Pancreas (tissue), 10 donors: ENCODE results near the gene SBF2. TPM values are rescaled to one million over a fixed set of nuclear protein-coding genes. Genes with fewer than 3 reads are reported as not detected.

ENCODE experiments used
- ATAC-seq, 4 donors: fragments of 200-7000 bp; cut with Tn5 transposase; one replicate each; pipeline versions ENCODE4 v1.8.0 to v1.9.1; 2020; ENCODE audit warnings: mild to moderate bottlenecking in 4 of 4, moderate library complexity in 4 of 4
- DNase-seq, 6 donors: peaks; one replicate each; pipeline ENCODE4 v3.0.0-alpha.2; 2020
- FAIRE-seq: peaks from 2 replicates; lab custom pipeline; 2012; peaks lifted over from hg19 to GRCh38; lab: Jason Lieb, UNC
- H3K27ac ChIP-seq, 4 donors: fragments of 200-600 bp; sonication (generic); 1 replicate in 3 of 4; 2 replicates in 1 of 4; pipeline versions ENCODE4 v1.5.0 to v1.8.0; 2020
- H3K27me3 ChIP-seq, 4 donors: fragments of 200-600 bp; one replicate each; pipeline ENCODE4 v1.8.0; 2021
- H3K36me3 ChIP-seq, 3 donors: fragments of 200-600 bp; sonication (generic) in 1 of 3; one replicate each; pipeline versions ENCODE4 v1.5.0 to v1.8.0; 2020 to 2021
- H3K4me1 ChIP-seq, 3 donors: fragments of 200-600 bp; one replicate each; pipeline ENCODE4 v1.8.0; 2021
- H3K4me3 ChIP-seq, 4 donors: fragments of 200-600 bp; sonication (generic) in 2 of 4; one replicate each; pipeline versions ENCODE4 v1.5.0 to v1.8.0; 2020 to 2021
- H3K9me3 ChIP-seq, 4 donors: fragments of 200-600 bp; one replicate each; pipeline ENCODE4 v1.8.0; 2021
- CTCF ChIP-seq, 4 donors: fragments of 200-600 bp; sonication (generic) in 3 of 4; IDR thresholded peaks; one replicate each; pipeline versions ENCODE4 v1.5.0 to v1.8.0; 2021; ENCODE audit warnings: antibody characterized with exemption in 4 of 4
- WGBS, 2 donors: extraction: QIAGEN DNeasy Blood & Tissue Kit; methylation state at CpG; one replicate each; pipeline ENCODE4 v1.1.7; 2013; 5-methylcytosine and 5-hydroxymethylcytosine counted together
- intact Hi-C, 3 donors: fragments of 100-400 bp; cut with DNase I; formaldehyde crosslinking; loops; one replicate each; pipeline versions ENCODE4 v1.11.1 to v1.14.2; 2022
- polyA plus RNA-seq, 2 donors: library from polyadenylated mRNA; stranded (reverse); fragments of 200-250 nt; gene quantifications; one replicate each; pipeline ENCODE4 v1.2.3, GENCODE V29; 2013
- total RNA-seq, 6 donors: library from RNA; stranded (reverse); fragmentation: NEBNext Ultra II Directional in 4 of 6; extraction: Animal tissue kit (Norgen Biotek cat#: 25700) in 4 of 6; gene quantifications; one replicate each; pipeline versions ENCODE4 v1.2.1 to v1.2.4, GENCODE V29; 2021 to 2023
- donor health status: healthy with polysubstance abuse.
- donor health status: DM: no; HTN: no; CAD: no; lungs with moderate emphysema.
- donor health status: DM: no; HTN: no; CAD: no.
- donor health status: control.
- donor health status: control.
- donor health status: Bipolar disorder and iron deficiency.
- donor health status: DM: yes; HTN: yes; CAD: no.
- donor health status: DM: no; HTN: no; CAD: no.
- donor health status: DM: no; HTN: no; CAD: no.
- donor health status: DM: yes; HTN: yes; CAD: no.

SBF2 gene
- total and polyA plus RNA-seq, 8 donors: 4.6 to 21.8 (median 10.3) TPM

GRCh38 chr11:10067629-10068300 lies 226.3 kb downstream of the SBF2 start:
- Histone ChIP-seq H3K27ac (no peak overlapping the region), H3K9me3 (no peaks in the 10 kb centered on the region), H3K4me1 (no peaks in the 10 kb centered on the region), H3K36me3 (no peaks in the 10 kb centered on the region), H3K4me3 (no peak overlapping the region), H3K27me3 (no peaks in the 10 kb centered on the region)
- no peak for FAIRE-seq
- TF ChIP-seq CTCF (IDR thresholded peaks at IDR 0.05): no peak
- no peak for DNase-seq
- ATAC-seq: no peak
- intact Hi-C loops: no loop called here
- 80 to 86% methylated on average over 3 of the region's 3 CpGs for WGBS, 2 donors

GRCh38 chr11:10066441-10066840 lies 227.6 kb downstream of the SBF2 start:
- Histone ChIP-seq H3K4me3 (no peak overlapping the region), H3K27me3 (no peaks in the 10 kb centered on the region), H3K36me3 (no peaks in the 10 kb centered on the region), H3K4me1 (no peaks in the 10 kb centered on the region), H3K9me3 (no peaks in the 10 kb centered on the region), H3K27ac (no peak overlapping the region)
- WGBS, 2 donors: 46 to 47% methylated on average over 4 of the region's 4 CpGs
- DNase-seq (no peak), FAIRE-seq (peak; percentile 57), ATAC-seq (no peak)
- TF ChIP-seq CTCF (IDR thresholded peaks at IDR 0.05): no peak
- intact Hi-C loops: no loop called here

- TF ChIP-seq CTCF (IDR thresholded peaks at IDR 0.05): no peak
- no peak for DNase-seq
- Histone ChIP-seq H3K4me1 (no peaks in the 10 kb centered on the region), H3K36me3 (no peaks in the 10 kb centered on the region), H3K27me3 (no peaks in the 10 kb centered on the region), H3K27ac (no peak overlapping the region), H3K9me3 (no peaks in the 10 kb centered on the region), H3K4me3 (no peak overlapping the region)
- ATAC-seq: no peak
- FAIRE-seq: peak; percentile 83
- WGBS, 2 donors: 88 to 95% methylated on average over 2 of the region's 2 CpGs
- intact Hi-C loops: no loop called here
Observed at GRCh38 chr11:10064828-10065227, 229.2 kb downstream of the SBF2 start.

- Histone ChIP-seq H3K27ac (no peak overlapping the region), H3K9me3 (no peaks in the 10 kb centered on the region), H3K27me3 (no peaks in the 10 kb centered on the region), H3K4me3 (no peak overlapping the region), H3K36me3 (no peaks in the 10 kb centered on the region), H3K4me1 (no peaks in the 10 kb centered on the region)
- 86 to 93% methylated on average over 1 of the region's 1 CpG for WGBS, 2 donors
- no peak for TF ChIP-seq CTCF (IDR thresholded peaks at IDR 0.05)
- ATAC-seq (no peak), FAIRE-seq (no peak), DNase-seq (no peak)
- intact Hi-C loops: no loop called here
Observed at GRCh38 chr11:10058356-10058755, 235.7 kb downstream of the SBF2 start.

GRCh38 chr11:10051868-10052586 lies 242.0 kb downstream of the SBF2 start:
- no peak for ATAC-seq
- Histone ChIP-seq H3K27me3 (no peaks in the 10 kb centered on the region), H3K27ac (no peak overlapping the region), H3K4me1 (peaks cover 0 to 8% (median 0%) of the 10 kb centered on the region in 3 donors), H3K4me3 (no peak overlapping the region), H3K9me3 (no peaks in the 10 kb centered on the region), H3K36me3 (no peaks in the 10 kb centered on the region)
- intact Hi-C loops: no loop called here
- TF ChIP-seq CTCF (IDR thresholded peaks at IDR 0.05): no peak
- DNase-seq: no peak
- WGBS, 2 donors: 36 to 47% methylated on average over 4 of the region's 4 CpGs
- FAIRE-seq: no peak
